HepG2 (cell line): Measurements from ENCODE around the gene STARD8. TPM values are rescaled to one million over a fixed set of nuclear protein-coding genes. Genes with fewer than 3 reads are reported as not detected.

Experiments used
- ATAC-seq: fragments of 200-7000 bp; cut with Tn5 transposase; 3 replicates; pipeline ENCODE4 v1.9.1; 2020; ENCODE audit warnings: mild to moderate bottlenecking, moderate library complexity
- BruUV-seq: library from RNA; stranded (reverse); fragments of 400-500 nt; replicated peaks from 2 replicates; lab custom pipeline; 2021; lab: Mats Ljungman, UMichigan
- CTCF ChIA-PET: fragments of 300-600 bp; formaldehyde crosslinking; extraction: SDS; loops from one replicate; lab custom pipeline; 2021; ENCODE audit warnings: low total read pairs, inconsistent platforms, low intra/inter-chr PET ratio; lab: Yijun Ruan, JAX
- POLR2A ChIA-PET: fragments of 350-600 bp; sonication (Branson Sonifier 250); formaldehyde crosslinking; loops from one replicate; lab custom pipeline; 2020; ENCODE audit warnings: antibody characterized with exemption, inconsistent platforms; lab: Yijun Ruan, JAX
- DNase-seq: peaks from one replicate; pipeline ENCODE4 v3.0.0-alpha.2; 2015; ENCODE audit warnings: low spot score
- FAIRE-seq: peaks from 3 replicates; lab custom pipeline; 2011; peaks lifted over from hg19 to GRCh38; lab: Jason Lieb, UNC
- H2AFZ ChIP-seq: one replicate; pipeline ENCODE4 v1.6.1; 2011; ENCODE audit warnings: low read length, inconsistent platforms
- H3K27ac ChIP-seq: fragments of 300-600 bp; 3 replicates; pipeline ENCODE4 v1.8.0; 2011; ENCODE audit warnings: mixed run types, mild to moderate bottlenecking, mixed read lengths, low read length, inconsistent platforms; ENCODE audit not compliant: insufficient read depth; ENCODE audit errors: extremely low read length
- H3K27me3 ChIP-seq, 2 experiments: fragments of 200-600 bp in 1 of 2; 2 replicates in 1 of 2; 3 replicates in 1 of 2; pipeline versions ENCODE4 v1.6.0 to v1.8.0; 2011; ENCODE audit warnings: low read length in 2 of 2, mild to moderate bottlenecking in 2 of 2, moderate library complexity in 2 of 2, inconsistent platforms in 1 of 2; ENCODE audit not compliant: insufficient read depth in 2 of 2, control insufficient read depth in 1 of 2
- H3K36me3 ChIP-seq, 2 experiments: fragments of 200-600 bp in 1 of 2; replicated peaks in 1 of 2; 2 replicates in 1 of 2; 3 replicates in 1 of 2; pipeline versions ENCODE4 v1.5.1 to v1.8.0; 2011; ENCODE audit warnings: low read length in 2 of 2, inconsistent platforms in 1 of 2; ENCODE audit not compliant: insufficient read depth in 2 of 2, control insufficient read depth in 1 of 2
- H3K4me1 ChIP-seq: 2 replicates; pipeline ENCODE4 v1.5.1; 2012; ENCODE audit warnings: low read length, inconsistent platforms; ENCODE audit not compliant: insufficient read depth
- H3K4me2 ChIP-seq: 2 replicates; pipeline ENCODE4 v1.6.0; 2011; ENCODE audit warnings: low read depth, low read length, inconsistent platforms
- H3K4me3 ChIP-seq, 3 experiments: fragments of 200-600 bp in 1 of 3; sonication (generic), shearing (Covaris generic) in 1 of 3; replicated peaks in 1 of 3; 2 replicates each; pipeline ENCODE4 v1.5.1; 2011 to 2016; ENCODE audit warnings: low read length in 3 of 3, inconsistent platforms in 2 of 3, low read depth in 2 of 3, mild to moderate bottlenecking in 2 of 3, control low read depth in 1 of 3, mixed read lengths in 1 of 3; ENCODE audit not compliant: insufficient read depth in 1 of 3
- H3K79me2 ChIP-seq: one replicate; pipeline ENCODE4 v1.6.1; 2011; ENCODE audit warnings: low read length, inconsistent platforms; ENCODE audit not compliant: insufficient read depth
- H3K9ac ChIP-seq: 2 replicates; pipeline ENCODE4 v1.6.0; 2011; ENCODE audit warnings: mild to moderate bottlenecking, low read depth, low read length, inconsistent platforms; ENCODE audit not compliant: insufficient read depth
- H3K9me3 ChIP-seq: 2 replicates; pipeline ENCODE4 v1.5.1; 2012; ENCODE audit warnings: mild to moderate bottlenecking, low read length
- H4K20me1 ChIP-seq: 2 replicates; pipeline ENCODE4 v1.6.0; 2011; ENCODE audit warnings: inconsistent platforms, mild to moderate bottlenecking, low read length, moderate library complexity; ENCODE audit not compliant: insufficient read depth
- ATF7-NPFF ChIP-seq: sonication (generic); formaldehyde crosslinking; IDR thresholded peaks from 2 replicates; pipeline ENCODE4 v1.8.1; 2023; ENCODE audit warnings: mild to moderate bottlenecking, low read depth, missing genetic modification reagents, moderate library complexity
- DNMT1 ChIP-seq: sonication (generic); formaldehyde crosslinking; IDR thresholded peaks from 2 replicates; pipeline ENCODE4 v1.5.1; 2020; ENCODE audit warnings: mild to moderate bottlenecking, missing genetic modification reagents
- FOXO1 ChIP-seq: sonication (generic); formaldehyde crosslinking; IDR thresholded peaks from 2 replicates; pipeline ENCODE4 v1.4.0; 2020; ENCODE audit warnings: missing genetic modification reagents
- HNRNPUL1 ChIP-seq: fragments of 200-400 bp; formaldehyde crosslinking; IDR thresholded peaks from 2 replicates; pipeline ENCODE4 v1.6.1; 2017; ENCODE audit warnings: low read depth, mild to moderate bottlenecking, low read length, moderate library complexity
- NR2F2 ChIP-seq: IDR thresholded peaks from 2 replicates; pipeline ENCODE4 v1.6.1; 2012; ENCODE audit warnings: low read depth, inconsistent platforms, borderline replicate concordance
- SP2 ChIP-seq: sonication (generic); formaldehyde crosslinking; IDR thresholded peaks from 2 replicates; pipeline ENCODE4 v1.5.1; 2020; ENCODE audit warnings: mild to moderate bottlenecking, missing genetic modification reagents
- YY1 ChIP-seq: IDR thresholded peaks from 2 replicates; pipeline ENCODE4 v1.6.1; 2011; ENCODE audit warnings: low read length, low read depth, moderate library complexity, mild to moderate bottlenecking; ENCODE audit not compliant: insufficient read depth, insufficient replicate concordance
- ZNF335 ChIP-seq: sonication (generic); formaldehyde crosslinking; IDR thresholded peaks from 2 replicates; pipeline ENCODE4 v1.4.0; 2020; ENCODE audit warnings: missing genetic modification reagents
- ZNF556 ChIP-seq: sonication (generic); formaldehyde crosslinking; IDR thresholded peaks from 2 replicates; pipeline ENCODE4 v1.4.0; 2020; ENCODE audit warnings: mild to moderate bottlenecking, missing genetic modification reagents, borderline replicate concordance
- ZSCAN29 ChIP-seq: sonication (generic); formaldehyde crosslinking; conservative IDR thresholded peaks from 2 replicates; pipeline ENCODE4 v1.4.0; 2020; ENCODE audit warnings: mild to moderate bottlenecking, missing genetic modification reagents
- ZSCAN31 ChIP-seq: sonication (generic); formaldehyde crosslinking; IDR thresholded peaks from 2 replicates; pipeline ENCODE4 v1.5.0; 2020; ENCODE audit warnings: low read depth, mild to moderate bottlenecking, missing genetic modification reagents
- WGBS: methylation state at CpG from one replicate; pipeline ENCODE4 v1.1.6; 2017; ENCODE audit warnings: low lambda C conversion rate; 5-methylcytosine and 5-hydroxymethylcytosine counted together
- in situ Hi-C: cut with HindIII; loops from 2 replicates; pipeline ENCODE4 v1.10.0; 2017; ENCODE audit warnings: low pct_unique_long_range_greater_than_20kb; ENCODE audit not compliant: extremely low pct_ligation_motif_present
- intact Hi-C: fragments of 100-400 bp; cut with micrococcal nuclease; formaldehyde crosslinking; loops from one replicate; pipeline ENCODE4 v1.10.0; 2022; ENCODE audit not compliant: unreplicated experiment
- polyA plus RNA-seq, 8 experiments: library from polyadenylated mRNA; depleted of rRNA in 3 of 8; stranded (reverse) in 7 of 8; unstranded in 1 of 8; fragments of >200 nt; fragmentation: Illumina TruSeq in 4 of 8; extraction: Trizol in 4 of 8; gene quantifications; 2 replicates each; pipeline versions ENCODE4 v1.2.1 to v1.2.3, GENCODE V29; 2011 to 2016; ENCODE audit warnings: low read depth in 4 of 8, missing spikeins in 1 of 8, mixed read lengths in 1 of 8; ENCODE audit not compliant: insufficient read depth in 1 of 8
- total RNA-seq, 5 experiments: library from RNA; depleted of rRNA; stranded (reverse); fragments of >200 nt; fragmentation: Illumina TruSeq; extraction: Trizol; gene quantifications; 2 replicates each; pipeline ENCODE4 v1.2.3, GENCODE V29; 2016; ENCODE audit warnings: low read depth in 1 of 5
- TF ChIP-seq, protein P1 (sequence below): sonication (generic); formaldehyde crosslinking; IDR thresholded peaks from 2 replicates; pipeline ENCODE4 v1.4.0; 2020; ENCODE audit warnings: mild to moderate bottlenecking, low read depth, missing genetic modification reagents

STARD8 gene
- total and polyA plus RNA-seq, 2 of the 13 experiments (the other 11 are each of a cell fraction or from before 2014, with no cell fraction given), result 0.02 to 0.09 TPM

DNA sequence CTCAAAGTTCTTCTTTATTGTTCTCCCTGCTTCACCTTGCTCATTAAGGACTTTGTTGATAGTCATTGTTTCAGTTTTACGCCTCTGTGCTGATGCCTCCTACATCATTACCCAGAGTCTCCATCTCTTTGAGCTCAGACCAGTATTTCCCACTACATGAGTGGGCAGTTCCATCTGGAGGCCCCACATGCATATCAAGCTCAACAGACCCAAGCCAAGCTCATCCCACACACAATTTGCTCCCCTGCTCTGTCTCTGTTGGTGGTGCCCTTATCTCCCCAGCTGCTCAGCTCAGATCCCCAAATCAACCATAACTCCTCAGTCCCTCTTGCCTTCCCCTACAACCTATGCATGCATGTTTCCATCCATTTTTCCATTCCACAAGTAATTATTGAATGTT, 96.3 kb downstream of the STARD8 start:
- POLR2A ChIA-PET, result no interaction called here
- Histone ChIP-seq H3K9me3 (no peaks in the 10 kb centered on the region), H2AFZ (no peak overlapping the region), H3K4me3 (no peak overlapping the region), H3K4me2 (no peak overlapping the region), H3K36me3 (no peaks in the 10 kb centered on the region), H3K4me1 (no peaks in the 10 kb centered on the region), H3K79me2 (no peaks in the 10 kb centered on the region), H3K9ac (no peak overlapping the region), H3K27me3 (no peaks in the 10 kb centered on the region), H4K20me1 (no peaks in the 10 kb centered on the region), H3K27ac (no peak overlapping the region)
- DNase-seq (no peak), FAIRE-seq (no peak), ATAC-seq (no peak)
- BruUV-seq, result no TSS peak
- WGBS, result 0% methylated on average over 1 of the region's 1 CpG
- CTCF ChIA-PET, result no interaction called here
- intact Hi-C loops (no loop called here), in situ Hi-C loops (no loop called here)
- TF ChIP-seq ZNF335 (CRISPR knock-in tag) (no peak), DNMT1 (CRISPR knock-in tag) (no peak), SP2 (CRISPR knock-in tag) (no peak), ZNF556 (CRISPR knock-in tag) (no peak), NR2F2 (no peak), YY1 (no peak), HNRNPUL1 (no peak), ATF7-NPFF (CRISPR knock-in tag) (no peak), ZSCAN31 (no peak), ZSCAN29 (CRISPR knock-in tag) (no peak), FOXO1 (no peak)
- TF ChIP-seq, protein P1, sequence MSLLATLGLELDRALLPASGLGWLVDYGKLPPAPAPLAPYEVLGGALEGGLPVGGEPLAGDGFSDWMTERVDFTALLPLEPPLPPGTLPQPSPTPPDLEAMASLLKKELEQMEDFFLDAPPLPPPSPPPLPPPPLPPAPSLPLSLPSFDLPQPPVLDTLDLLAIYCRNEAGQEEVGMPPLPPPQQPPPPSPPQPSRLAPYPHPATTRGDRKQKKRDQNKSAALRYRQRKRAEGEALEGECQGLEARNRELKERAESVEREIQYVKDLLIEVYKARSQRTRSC (CRISPR knock-in tag), result no peak
